Suprapubic skin (tissue), 4 donors: ENCODE data around the gene SHFL.

Experiments used
- CTCF ChIP-seq, 2 donors: fragments of 200-600 bp in 1 of 2; fragments of 450-650 bp in 1 of 2; sonication (generic) in 1 of 2; IDR thresholded peaks; one replicate each; pipeline ENCODE4 v1.5.1; 2016 to 2019; ENCODE audit warnings: antibody characterized with exemption in 2 of 2, mild to moderate bottlenecking in 1 of 2, moderate library complexity in 1 of 2
- EP300 ChIP-seq: sonication (generic); formaldehyde crosslinking; IDR thresholded peaks from one replicate; pipeline ENCODE4 v1.6.1; 2017; ENCODE audit warnings: antibody characterized with exemption
- POLR2AphosphoS5 ChIP-seq, 3 donors: sonication (generic); formaldehyde crosslinking; IDR thresholded peaks; one replicate each; pipeline ENCODE4 v1.6.1; 2017; ENCODE audit warnings: antibody characterized with exemption in 3 of 3

GRCh38 chr19:10107254-10107653, 21.1 kb downstream of the SHFL start:
- TF ChIP-seq CTCF (IDR thresholded peaks at IDR 0.05) (no peak), POLR2AphosphoS5 (IDR thresholded peaks at IDR 0.05) (no peak), EP300 (no peak)
